ENCODE data around the gene OSBPL10. TPM values are rescaled to one million over a fixed set of nuclear protein-coding genes. Genes with fewer than 3 reads are reported as not detected.

The OSBPL10 gene
- total and polyA plus RNA-seq, 2 of the 8 experiments (the other 6 are each of a cell fraction or from before 2014, with no cell fraction given), result 26.2 to 86.7 TPM

DNA sequence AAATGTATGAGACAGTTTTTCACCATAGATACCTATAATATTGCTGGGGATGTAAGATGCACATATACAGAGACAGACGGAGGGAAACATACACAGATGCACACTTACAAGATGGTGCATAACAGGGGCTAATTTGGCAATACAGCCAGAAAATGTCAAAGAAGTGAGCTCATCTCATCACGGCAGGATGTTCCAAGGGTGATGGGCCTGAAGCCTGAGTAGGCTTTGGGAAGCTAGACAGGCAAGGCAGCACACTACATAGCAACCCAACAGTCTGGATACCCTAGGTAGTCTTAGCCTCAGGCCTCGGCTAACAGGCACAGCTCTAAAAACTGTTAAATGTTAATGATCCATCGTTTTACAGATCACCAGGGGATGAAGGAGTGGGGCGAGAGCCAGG is 148.5 kb downstream of the OSBPL10 start:
- DNase-seq (ENCODE audit: low read depth in 1 of 2, low spot score in 2 of 2), result no peak
- TF ChIP-seq PHF8 (conservative IDR thresholded peaks at IDR 0.05; ENCODE audit: low read depth, low read length) (no peak), RFX5 (IDR thresholded peaks at IDR 0.05; ENCODE audit: borderline replicate concordance, low read depth, low read length) (no peak), MAFK (IDR thresholded peaks at IDR 0.05; ENCODE audit: low read depth, low read length) (no peak), POU5F1 (IDR thresholded peaks at IDR 0.05; ENCODE audit: low read depth, low read length) (no peak)
- POLR2A ChIA-PET (ENCODE audit: partially characterized antibody), result interaction anchor here (1.3 kb wide), 1 partner anchor 9 kb away, joined by 3 read pairs; no protein-coding TSS in a partner anchor
- Histone ChIP-seq H3K9me3 (ENCODE audit: insufficient read depth in 2 of 2, low read depth in 1 of 2, low read length in 1 of 2) (no peaks in the 10 kb centered on the region), H3K9ac (replicated peaks in 1 of 4; ENCODE audit: extremely low read depth in 1 of 4, low read depth in 3 of 4, low read length in 3 of 4) (no peak overlapping the region), H3K27ac (ENCODE audit: low read depth, low read length) (no peak overlapping the region), H2BK5ac (ENCODE audit: low read depth, low read length) (no peak overlapping the region), H4K5ac (ENCODE audit: insufficient read length, low read depth, low read length) (no peak overlapping the region), H3K56ac (replicated peaks; ENCODE audit: insufficient read length, low read depth, low read length) (no peak overlapping the region), H3K4me3 (ENCODE audit: extremely low read depth in 1 of 4, insufficient read depth in 2 of 4, low read depth in 3 of 4, low read length in 4 of 4) (no peak overlapping the region), H3K4me2 (ENCODE audit: insufficient read depth in 1 of 2, low read depth in 2 of 2, low read length in 2 of 2) (no peak overlapping the region), H3K79me1 (ENCODE audit: low read depth, low read length) (peaks cover 2% of the 10 kb centered on the region; the same call in 1 of the 2 replicates), H2BK15ac (ENCODE audit: low read length) (no peak overlapping the region), H2BK120ac (replicated peaks; ENCODE audit: low read depth, low read length) (no peak overlapping the region), H4K91ac (replicated peaks; ENCODE audit: insufficient read length, low read length) (no peak overlapping the region), H3K4me1 (replicated peaks in 1 of 4; ENCODE audit: control insufficient read depth in 3 of 4, insufficient read depth in 4 of 4, low read length in 3 of 4) (peaks cover 0 to 15% (median 3%) of the 10 kb centered on the region in 4 experiments; a peak in 3 of 7 replicates), H3K4ac (replicated peaks; ENCODE audit: insufficient read length, low read depth, low read length) (no peak overlapping the region), H2BK12ac (ENCODE audit: low read depth, low read length) (no peak overlapping the region), H3K18ac (ENCODE audit: extremely low read depth, low read length) (no peak overlapping the region), H3K23me2 (ENCODE audit: low read depth, low read length) (no peaks in the 10 kb centered on the region; the same call in 1 of the 2 replicates), H3K14ac (ENCODE audit: insufficient read length) (no peak overlapping the region), H3K36me3 (ENCODE audit: control insufficient read depth in 2 of 4, insufficient read depth in 4 of 4, low read length in 3 of 4) (no peaks in the 10 kb centered on the region), H3K79me2 (ENCODE audit: control insufficient read depth in 1 of 2, insufficient read depth in 2 of 2, low read length in 2 of 2) (peaks cover 0 to 68% of the 10 kb centered on the region in 2 experiments; a peak in 3 of 4 replicates), H2AFZ (ENCODE audit: low read length) (no peak overlapping the region), H2BK20ac (ENCODE audit: low read length) (no peak overlapping the region), H3K23ac (ENCODE audit: insufficient read length) (no peak overlapping the region), H2AK5ac (ENCODE audit: low read depth, low read length) (no peak overlapping the region), H3K27me3 (replicated peaks in 1 of 4; ENCODE audit: control insufficient read depth in 3 of 4, extremely low read depth in 1 of 4, insufficient read depth in 3 of 4, low read length in 3 of 4) (no peaks in the 10 kb centered on the region), H4K8ac (ENCODE audit: extremely low read depth, insufficient read depth, low read length) (no peak overlapping the region), H4K20me1 (replicated peaks in 1 of 2; ENCODE audit: control insufficient read depth in 1 of 2, insufficient read depth in 2 of 2, low read length in 2 of 2) (peaks cover 0 to 2% of the 10 kb centered on the region in 2 experiments)
- 75% methylated on average over 5 of the region's 5 CpGs; no CpG with 5 or more reads in 1 of the 2 experiments for WGBS, 2 experiments (ENCODE audit: extremely low coverage in 1 of 2, insufficient coverage in 1 of 2, insufficient read length in 1 of 2, insufficient replicate concordance in 2 of 2, low coverage in 1 of 2, low lambda C conversion rate in 2 of 2, missing lambda C conversion rate in 1 of 2)
- no peak for FAIRE-seq
- CTCF ChIA-PET (ENCODE audit: partially characterized antibody), result interaction anchor here (0.8 to 2.5 kb wide), 6 partner anchors 14 to 322 kb away, joined by 3 to 6 read pairs (median 4); no protein-coding TSS in a partner anchor
